ENCODE data around the gene POC1B.

POC1B gene

GRCh38 chr12:89537389-89537788 is 11.5 kb upstream of the POC1B start:
- no peak for DNase-seq
- no peak overlapping the region for H2BK5ac ChIP-seq (ENCODE audit: low read length)
- no peak overlapping the region for H4K8ac ChIP-seq (ENCODE audit: low read depth, low read length)
- no peak overlapping the region for H3K56ac ChIP-seq (ENCODE audit: low read length)
- H3K4me2 ChIP-seq (ENCODE audit: low read length) = no peak overlapping the region
- H3K79me2 ChIP-seq (ENCODE audit: control insufficient read depth, insufficient read depth, low read length) = no peaks in the 10 kb centered on the region
- H3K9ac ChIP-seq (ENCODE audit: low read length) = no peak overlapping the region
- no peaks in the 10 kb centered on the region for H3K79me1 ChIP-seq (ENCODE audit: low read length)
- no peaks in the 10 kb centered on the region for H3K36me3 ChIP-seq (ENCODE audit: control insufficient read depth, insufficient read depth, low read length)
- H2AK5ac ChIP-seq (ENCODE audit: low read length) = no peak overlapping the region
- H3K27ac ChIP-seq (ENCODE audit: low read depth, low read length) = no peak overlapping the region
- peaks cover 3% of the 10 kb centered on the region for H3K4me1 ChIP-seq (ENCODE audit: control insufficient read depth, low read depth, low read length)
- H4K5ac ChIP-seq (ENCODE audit: low read length) = no peak overlapping the region
- H2BK120ac ChIP-seq (ENCODE audit: low read depth, low read length) = no peak overlapping the region
- H3K27me3 ChIP-seq (ENCODE audit: insufficient read depth, low read length, poor library complexity) = no peaks in the 10 kb centered on the region
- WGBS (ENCODE audit: extremely low coverage, insufficient coverage, low lambda C conversion rate) = no CpG with 5 or more reads among the region's 3 CpGs
- no peak overlapping the region for H3K4me3 ChIP-seq (ENCODE audit: low read length)
- H3K4ac ChIP-seq (ENCODE audit: low read depth, low read length) = no peak overlapping the region
- no peak overlapping the region for H2BK15ac ChIP-seq (replicated peaks; ENCODE audit: low read depth)
- H3K18ac ChIP-seq (ENCODE audit: low read length) = no peak overlapping the region
- no peak overlapping the region for H3K23ac ChIP-seq (ENCODE audit: low read length)

GRCh38 chr12:89529738-89530137 is 3.9 kb upstream of the POC1B start:
- Histone ChIP-seq H3K27ac (ENCODE audit: low read depth, low read length) (no peak overlapping the region), H4K8ac (ENCODE audit: low read depth, low read length) (no peak overlapping the region), H3K4ac (ENCODE audit: low read depth, low read length) (no peak overlapping the region), H3K79me2 (ENCODE audit: control insufficient read depth, insufficient read depth, low read length) (no peaks in the 10 kb centered on the region), H3K4me3 (ENCODE audit: low read length) (no peak overlapping the region), H4K5ac (ENCODE audit: low read length) (no peak overlapping the region), H2AK5ac (ENCODE audit: low read length) (no peak overlapping the region), H3K18ac (ENCODE audit: low read length) (no peak overlapping the region), H2BK120ac (ENCODE audit: low read depth, low read length) (no peak overlapping the region), H3K27me3 (ENCODE audit: insufficient read depth, low read length, poor library complexity) (no peaks in the 10 kb centered on the region), H3K4me2 (ENCODE audit: low read length) (no peak overlapping the region), H2BK5ac (ENCODE audit: low read length) (no peak overlapping the region), H3K79me1 (ENCODE audit: low read length) (no peaks in the 10 kb centered on the region), H3K36me3 (ENCODE audit: control insufficient read depth, insufficient read depth, low read length) (no peaks in the 10 kb centered on the region), H3K4me1 (ENCODE audit: control insufficient read depth, low read depth, low read length) (no peaks in the 10 kb centered on the region), H3K9ac (ENCODE audit: low read length) (no peak overlapping the region), H2BK15ac (replicated peaks; ENCODE audit: low read depth) (no peak overlapping the region), H3K23ac (ENCODE audit: low read length) (no peak overlapping the region), H3K56ac (ENCODE audit: low read length) (no peak overlapping the region)
- no CpG with 5 or more reads among the region's 1 CpG for WGBS (ENCODE audit: extremely low coverage, insufficient coverage, low lambda C conversion rate)
- DNase-seq = peak; percentile 46

DNA sequence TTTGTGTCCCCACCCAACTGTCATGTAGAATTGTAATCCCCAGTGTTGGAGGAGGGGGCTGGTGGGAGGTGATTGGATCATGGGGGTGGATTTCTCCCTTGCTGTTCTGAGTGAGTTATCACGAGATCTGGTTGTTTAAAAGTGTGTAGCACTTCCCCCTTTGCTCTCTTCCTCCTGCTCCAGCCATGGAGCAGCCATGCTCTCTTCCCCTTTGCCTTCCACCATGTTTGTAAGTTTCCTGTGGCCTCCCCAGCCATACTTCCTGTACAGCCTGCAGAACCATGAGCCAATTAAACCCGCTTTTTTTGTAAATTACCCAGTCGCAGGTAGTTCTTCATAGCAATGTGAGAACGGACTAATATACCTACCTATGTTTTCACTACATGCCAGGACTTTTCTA is 2.6 kb upstream of the POC1B start:
- Histone ChIP-seq H4K5ac (ENCODE audit: low read length) (no peak overlapping the region), H3K27me3 (ENCODE audit: insufficient read depth, low read length, poor library complexity) (no peaks in the 10 kb centered on the region), H3K4me3 (ENCODE audit: low read length) (no peak overlapping the region), H3K56ac (ENCODE audit: low read length) (no peak overlapping the region), H3K18ac (ENCODE audit: low read length) (no peak overlapping the region), H3K27ac (ENCODE audit: low read depth, low read length) (no peak overlapping the region), H3K4me1 (ENCODE audit: control insufficient read depth, low read depth, low read length) (peaks cover 5% of the 10 kb centered on the region), H2BK120ac (ENCODE audit: low read depth, low read length) (no peak overlapping the region), H3K79me1 (ENCODE audit: low read length) (peaks cover 3% of the 10 kb centered on the region), H3K36me3 (ENCODE audit: control insufficient read depth, insufficient read depth, low read length) (no peaks in the 10 kb centered on the region), H3K9ac (ENCODE audit: low read length) (no peak overlapping the region), H3K4me2 (ENCODE audit: low read length) (no peak overlapping the region), H4K8ac (ENCODE audit: low read depth, low read length) (no peak overlapping the region), H3K79me2 (ENCODE audit: control insufficient read depth, insufficient read depth, low read length) (peaks cover under 1% of the 10 kb centered on the region), H2BK5ac (ENCODE audit: low read length) (no peak overlapping the region), H3K23ac (ENCODE audit: low read length) (no peak overlapping the region), H2BK15ac (replicated peaks; ENCODE audit: low read depth) (no peak overlapping the region), H2AK5ac (ENCODE audit: low read length) (no peak overlapping the region), H3K4ac (ENCODE audit: low read depth, low read length) (no peak overlapping the region)
- no peak for DNase-seq
- no CpG with 5 or more reads among the region's 4 CpGs for WGBS (ENCODE audit: extremely low coverage, insufficient coverage, low lambda C conversion rate)

DNA sequence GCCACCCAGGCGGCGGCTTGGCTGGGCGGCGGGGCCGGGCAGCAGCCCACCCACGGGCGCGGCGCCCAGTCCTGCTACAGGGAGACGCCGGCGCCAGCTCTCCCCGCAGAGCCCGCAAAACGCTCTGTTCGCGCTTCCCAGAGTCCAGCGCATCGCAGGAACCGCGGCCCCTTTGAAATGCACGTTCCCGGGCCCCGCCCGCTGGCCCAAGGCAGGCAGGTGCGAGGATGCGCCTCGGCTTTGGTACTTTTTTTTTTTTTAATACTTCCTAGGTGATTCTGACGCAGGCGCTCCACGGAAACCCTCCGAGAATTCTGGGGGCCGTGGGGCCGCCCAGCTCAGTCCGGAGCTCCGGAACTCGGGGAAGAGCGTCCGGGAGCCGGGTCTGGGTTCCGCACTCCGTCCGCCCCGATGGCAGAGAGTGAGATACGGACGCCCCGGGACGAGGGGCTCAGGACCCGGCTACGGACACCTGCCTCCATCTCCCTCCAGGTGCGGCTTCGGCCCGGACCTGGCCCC is 483 bp downstream of the POC1B start:
- H3K27me3 ChIP-seq (ENCODE audit: insufficient read depth, low read length, poor library complexity) = no peaks in the 10 kb centered on the region
- peaks cover 7% of the 10 kb centered on the region for H3K4me1 ChIP-seq (ENCODE audit: control insufficient read depth, low read depth, low read length)
- WGBS (ENCODE audit: extremely low coverage, insufficient coverage, low lambda C conversion rate) = no CpG with 5 or more reads among the region's 53 CpGs

GRCh38 chr12:89524541-89525304 is 1.1 kb downstream of the POC1B start, which contains the start of gene GALNT4:
GALNT4 (minus strand) TSS chr12:89524796; CDS start chr12:89524549, 247 bp downstream.
- peak; percentile 95 for DNase-seq
- Histone ChIP-seq H3K4me1 (ENCODE audit: control insufficient read depth, low read depth, low read length) (peaks cover 7% of the 10 kb centered on the region), H3K27me3 (ENCODE audit: insufficient read depth, low read length, poor library complexity) (no peaks in the 10 kb centered on the region), H3K4ac (ENCODE audit: low read depth, low read length) (no peak within 1 kb of the TSS), H3K36me3 (ENCODE audit: control insufficient read depth, insufficient read depth, low read length) (no peaks in the 10 kb centered on the region), H3K79me2 (ENCODE audit: control insufficient read depth, insufficient read depth, low read length) (peaks cover 11% of the 10 kb centered on the region), H2BK5ac (ENCODE audit: low read length) (peak within 1 kb of the TSS; percentile 44), H4K5ac (ENCODE audit: low read length) (no peak within 1 kb of the TSS), H3K27ac (ENCODE audit: low read depth, low read length) (peak within 1 kb of the TSS; percentile 64), H3K9ac (ENCODE audit: low read length) (peak within 1 kb of the TSS; percentile 88), H2AK5ac (ENCODE audit: low read length) (no peak within 1 kb of the TSS), H2BK15ac (replicated peaks; ENCODE audit: low read depth) (no peak within 1 kb of the TSS), H3K18ac (ENCODE audit: low read length) (peak within 1 kb of the TSS; percentile 55), H4K8ac (ENCODE audit: low read depth, low read length) (peak within 1 kb of the TSS; percentile 57), H3K23ac (ENCODE audit: low read length) (peak within 1 kb of the TSS; percentile 6), H3K4me3 (ENCODE audit: low read length) (peak within 1 kb of the TSS; percentile 77), H2BK120ac (ENCODE audit: low read depth, low read length) (no peak within 1 kb of the TSS), H3K56ac (ENCODE audit: low read length) (peak within 1 kb of the TSS; percentile 91), H3K4me2 (ENCODE audit: low read length) (peak within 1 kb of the TSS; percentile 98), H3K79me1 (ENCODE audit: low read length) (peaks cover 14% of the 10 kb centered on the region)
- WGBS (ENCODE audit: extremely low coverage, insufficient coverage, low lambda C conversion rate) = no CpG with 5 or more reads among the region's 43 CpGs

More for the DNA sequence above, 483 bp downstream of the POC1B start:
- peak overlapping the region; percentile 98 for H3K4me2 ChIP-seq (ENCODE audit: low read length)
- peak; percentile 67 for DNase-seq
- H4K5ac ChIP-seq (ENCODE audit: low read length) = no peak overlapping the region
- no peak overlapping the region for H2BK15ac ChIP-seq (replicated peaks; ENCODE audit: low read depth)
- no peak overlapping the region for H2AK5ac ChIP-seq (ENCODE audit: low read length)
- H3K4me3 ChIP-seq (ENCODE audit: low read length) = peak overlapping the region; percentile 42
- H3K79me2 ChIP-seq (ENCODE audit: control insufficient read depth, insufficient read depth, low read length) = peaks cover 11% of the 10 kb centered on the region
- H3K79me1 ChIP-seq (ENCODE audit: low read length) = peaks cover 14% of the 10 kb centered on the region
- no peak overlapping the region for H2BK120ac ChIP-seq (ENCODE audit: low read depth, low read length)
- H3K23ac ChIP-seq (ENCODE audit: low read length) = peak overlapping the region; percentile 6
- H2BK5ac ChIP-seq (ENCODE audit: low read length) = no peak overlapping the region
- H3K36me3 ChIP-seq (ENCODE audit: control insufficient read depth, insufficient read depth, low read length) = no peaks in the 10 kb centered on the region
- peak overlapping the region; percentile 64 for H3K27ac ChIP-seq (ENCODE audit: low read depth, low read length)
- peak overlapping the region; percentile 88 for H3K56ac ChIP-seq (ENCODE audit: low read length)
- peak overlapping the region; percentile 55 for H3K18ac ChIP-seq (ENCODE audit: low read length)
- peak overlapping the region; percentile 57 for H4K8ac ChIP-seq (ENCODE audit: low read depth, low read length)
- peak overlapping the region; percentile 74 for H3K9ac ChIP-seq (ENCODE audit: low read length)
- H3K4ac ChIP-seq (ENCODE audit: low read depth, low read length) = no peak overlapping the region
